Measurements from ENCODE around the gene NKIRAS1. TPM values are rescaled to one million over a fixed set of nuclear protein-coding genes. Genes with fewer than 3 reads are reported as not detected.
"Not testable (repeated sequence)": the region's sequence is repeated elsewhere in the genome, so short reads cannot be mapped to it uniquely, and the experiment has no call there.

The NKIRAS1 gene
- total RNA-seq, 1 donor, result 5.1 TPM

DNA sequence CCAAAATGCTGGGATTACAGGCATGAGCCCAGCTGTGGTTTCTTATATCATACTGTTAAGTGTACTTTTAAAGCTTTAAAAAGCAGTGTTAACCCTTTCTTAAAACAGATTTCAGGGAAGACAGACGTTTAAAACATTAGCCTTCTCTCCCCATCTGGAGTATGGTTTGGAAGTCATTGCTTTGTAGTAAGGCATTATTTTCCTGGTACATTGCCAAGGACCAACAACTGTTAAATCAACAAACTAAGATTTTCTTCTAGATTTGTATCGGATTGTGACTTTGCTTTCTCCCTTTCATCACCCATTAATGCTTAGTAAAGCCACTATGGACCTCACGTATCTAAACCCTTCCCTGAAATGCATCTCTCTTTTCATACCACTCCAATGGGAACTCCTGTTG is 60.5 kb downstream of the NKIRAS1 start:
- Histone ChIP-seq H3K4me3 (ENCODE audit: low read length) (no peak overlapping the region), H3K4me1 (ENCODE audit: insufficient read depth, low read length) (peaks cover 47% of the 10 kb centered on the region), H3K9me3 (ENCODE audit: low read depth, low read length) (no peaks in the 10 kb centered on the region), H3K27me3 (ENCODE audit: insufficient read depth, low read length) (no peaks in the 10 kb centered on the region)

DNA sequence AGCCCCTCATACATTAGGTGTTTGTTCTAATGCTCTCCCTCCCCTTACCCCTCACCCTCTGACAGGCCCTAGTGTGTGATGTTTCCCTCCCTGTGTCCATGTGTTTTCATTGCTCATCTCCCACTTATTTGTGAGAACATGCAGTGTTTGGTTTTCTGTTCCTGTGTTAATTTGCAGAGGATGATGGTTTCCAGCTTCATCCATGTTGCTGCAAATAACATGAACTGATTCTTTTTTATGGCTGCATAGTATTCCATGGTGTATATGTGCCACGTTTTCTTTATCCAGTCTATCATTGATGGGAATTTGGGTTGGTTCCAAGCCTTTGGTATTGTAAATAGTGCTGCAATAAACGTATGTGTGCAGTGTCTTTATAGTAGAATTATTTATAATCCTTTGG is 67.3 kb downstream of the NKIRAS1 start:
- not testable (repeated sequence) for H3K4me3 ChIP-seq (ENCODE audit: low read length); H3K4me1 ChIP-seq (ENCODE audit: insufficient read depth, low read length); H3K9me3 ChIP-seq (ENCODE audit: low read depth, low read length); H3K27me3 ChIP-seq (ENCODE audit: insufficient read depth, low read length)

DNA sequence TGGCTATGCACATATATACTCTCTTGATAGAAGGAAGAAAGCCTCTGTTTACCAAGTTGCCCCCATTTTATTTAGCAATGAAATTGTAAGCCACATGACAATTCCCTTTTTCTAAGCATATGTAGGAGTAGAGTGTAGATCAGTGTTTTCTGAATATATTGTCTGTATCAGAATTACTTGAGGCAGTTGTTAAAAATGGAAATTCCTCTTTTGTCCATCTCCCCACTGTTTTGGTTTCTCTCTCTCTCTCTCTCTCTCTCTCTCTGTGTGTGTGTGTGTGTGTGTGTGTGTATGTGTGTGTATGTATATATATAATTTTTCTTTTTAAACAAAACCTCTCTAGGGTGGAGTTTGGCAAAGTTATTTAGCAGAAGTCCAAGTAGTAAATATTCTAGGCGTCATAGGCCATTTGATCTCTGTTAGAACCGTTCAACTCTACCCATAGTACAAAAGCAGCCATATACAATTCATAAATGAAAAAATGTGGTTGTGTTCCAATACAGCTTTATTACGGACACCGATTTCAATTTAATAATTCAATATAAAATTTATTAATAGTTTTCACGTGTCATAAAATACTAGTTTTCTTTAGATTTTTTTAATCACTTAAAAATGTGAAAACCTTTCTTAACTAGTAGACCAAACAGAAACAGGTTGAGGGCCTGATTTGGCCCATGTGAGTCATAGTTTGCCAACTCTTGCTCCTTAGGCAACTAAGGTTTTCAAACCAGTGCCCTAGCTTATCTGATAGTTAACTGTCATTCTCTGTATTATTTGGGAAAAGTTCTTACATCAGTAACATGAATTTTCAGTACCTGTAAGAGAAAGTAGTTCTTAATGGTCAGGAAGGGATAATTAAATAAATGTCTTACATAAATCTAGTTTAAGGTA is 71.2 kb downstream of the NKIRAS1 start:
- Histone ChIP-seq H3K4me3 (ENCODE audit: low read length) (no peak overlapping the region), H3K9me3 (ENCODE audit: low read depth, low read length) (no peaks in the 10 kb centered on the region)

DNA sequence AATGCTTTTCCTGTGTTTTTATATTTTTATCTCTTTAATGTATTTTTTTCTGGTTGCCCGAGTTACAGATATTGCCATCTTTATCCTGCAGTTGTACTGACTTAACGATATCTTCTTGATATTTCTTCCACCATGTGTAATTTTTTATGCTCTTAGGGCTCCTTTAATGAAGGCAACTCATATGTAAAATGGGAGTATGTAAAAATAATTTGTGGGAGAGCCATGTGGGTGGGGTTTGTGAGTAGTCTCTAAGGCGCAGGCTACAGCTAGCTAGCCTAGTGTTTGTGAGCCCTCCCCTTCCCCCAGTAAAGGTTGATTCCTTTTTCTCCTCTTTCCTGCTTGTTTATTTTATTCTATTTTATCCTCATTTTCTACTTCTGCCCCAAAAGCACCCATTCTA is 72.9 kb downstream of the NKIRAS1 start:
- no peaks in the 10 kb centered on the region for H3K27me3 ChIP-seq (ENCODE audit: insufficient read depth, low read length)
- no peak overlapping the region for H3K4me3 ChIP-seq (ENCODE audit: low read length)
- H3K4me1 ChIP-seq (ENCODE audit: insufficient read depth, low read length), result no peaks in the 10 kb centered on the region
- H3K9me3 ChIP-seq (ENCODE audit: low read depth, low read length), result no peaks in the 10 kb centered on the region

More for the DNA sequence above, 71.2 kb downstream of the NKIRAS1 start:
- no peaks in the 10 kb centered on the region for H3K27me3 ChIP-seq (ENCODE audit: insufficient read depth, low read length)
- no peaks in the 10 kb centered on the region for H3K4me1 ChIP-seq (ENCODE audit: insufficient read depth, low read length)

Other genes with a start within 250 kb of the NKIRAS1 start
- gene UBE2E1, start 111.0 kb downstream of the NKIRAS1 start, total RNA-seq, result 113 TPM
- 3,750 TPM for gene RPL15, start 142 bp upstream of the NKIRAS1 start, total RNA-seq
- 138 TPM for gene NR1D2, start 28.3 kb upstream of the NKIRAS1 start, total RNA-seq

Data from mononuclear cell (primary cell).